Panc1 (cell line): ENCODE results near the gene GTF3A.

Experiments
- POLR2AphosphoS5 ChIP-seq: IDR thresholded peaks from 2 replicates; pipeline ENCODE4 v1.6.1; 2012; ENCODE audit warnings: mild to moderate bottlenecking, low read depth, low read length, moderate library complexity
- SIN3A ChIP-seq: IDR thresholded peaks from 2 replicates; pipeline ENCODE4 v1.6.1; 2012; ENCODE audit warnings: low read depth, mild to moderate bottlenecking, low read length, moderate library complexity, borderline replicate concordance; ENCODE audit not compliant: insufficient read depth
- TCF7L2 ChIP-seq: IDR thresholded peaks from 2 replicates; pipeline ENCODE4 v1.6.1; 2011; ENCODE audit warnings: mild to moderate bottlenecking, low read depth, low read length, inconsistent platforms
- TF ChIP-seq, protein P1 (sequence below): fragments of 450-650 bp; IDR thresholded peaks from 2 replicates; pipeline ENCODE4 v1.5.1; 2017; ENCODE audit warnings: mild to moderate bottlenecking
- TF ChIP-seq, protein P2 (sequence below), 2 experiments: IDR thresholded peaks; 2 replicates each; pipeline ENCODE4 v1.6.1; 2011 to 2012; ENCODE audit warnings: low read depth in 2 of 2, control low read depth in 1 of 2, low read length in 1 of 2, mild to moderate bottlenecking in 1 of 2, moderate library complexity in 1 of 2; ENCODE audit not compliant: insufficient read depth in 1 of 2

DNA sequence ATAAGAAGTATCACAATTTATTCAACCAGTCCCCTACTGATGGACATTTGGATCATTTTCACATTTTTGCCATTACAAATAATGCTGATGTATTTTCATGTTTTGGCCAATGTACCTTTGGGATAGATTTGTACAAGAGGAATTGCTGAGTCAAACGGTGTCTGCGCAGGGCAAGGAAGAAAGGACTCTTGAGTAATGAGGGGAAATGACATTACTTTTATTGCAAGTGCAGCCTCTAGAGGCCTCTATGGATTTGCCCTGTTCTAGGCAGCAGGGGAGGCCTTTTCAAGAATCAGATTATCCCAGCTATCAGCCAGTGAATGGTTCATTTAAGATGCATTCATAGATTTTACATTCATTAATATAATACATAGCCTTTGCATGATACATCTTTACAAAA lies 32.9 kb upstream of the GTF3A start:
- TF ChIP-seq, protein P1, sequence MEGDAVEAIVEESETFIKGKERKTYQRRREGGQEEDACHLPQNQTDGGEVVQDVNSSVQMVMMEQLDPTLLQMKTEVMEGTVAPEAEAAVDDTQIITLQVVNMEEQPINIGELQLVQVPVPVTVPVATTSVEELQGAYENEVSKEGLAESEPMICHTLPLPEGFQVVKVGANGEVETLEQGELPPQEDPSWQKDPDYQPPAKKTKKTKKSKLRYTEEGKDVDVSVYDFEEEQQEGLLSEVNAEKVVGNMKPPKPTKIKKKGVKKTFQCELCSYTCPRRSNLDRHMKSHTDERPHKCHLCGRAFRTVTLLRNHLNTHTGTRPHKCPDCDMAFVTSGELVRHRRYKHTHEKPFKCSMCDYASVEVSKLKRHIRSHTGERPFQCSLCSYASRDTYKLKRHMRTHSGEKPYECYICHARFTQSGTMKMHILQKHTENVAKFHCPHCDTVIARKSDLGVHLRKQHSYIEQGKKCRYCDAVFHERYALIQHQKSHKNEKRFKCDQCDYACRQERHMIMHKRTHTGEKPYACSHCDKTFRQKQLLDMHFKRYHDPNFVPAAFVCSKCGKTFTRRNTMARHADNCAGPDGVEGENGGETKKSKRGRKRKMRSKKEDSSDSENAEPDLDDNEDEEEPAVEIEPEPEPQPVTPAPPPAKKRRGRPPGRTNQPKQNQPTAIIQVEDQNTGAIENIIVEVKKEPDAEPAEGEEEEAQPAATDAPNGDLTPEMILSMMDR = no peak
- TF ChIP-seq POLR2AphosphoS5 (no peak), SIN3A (no peak), TCF7L2 (no peak)
- TF ChIP-seq, protein P2, sequence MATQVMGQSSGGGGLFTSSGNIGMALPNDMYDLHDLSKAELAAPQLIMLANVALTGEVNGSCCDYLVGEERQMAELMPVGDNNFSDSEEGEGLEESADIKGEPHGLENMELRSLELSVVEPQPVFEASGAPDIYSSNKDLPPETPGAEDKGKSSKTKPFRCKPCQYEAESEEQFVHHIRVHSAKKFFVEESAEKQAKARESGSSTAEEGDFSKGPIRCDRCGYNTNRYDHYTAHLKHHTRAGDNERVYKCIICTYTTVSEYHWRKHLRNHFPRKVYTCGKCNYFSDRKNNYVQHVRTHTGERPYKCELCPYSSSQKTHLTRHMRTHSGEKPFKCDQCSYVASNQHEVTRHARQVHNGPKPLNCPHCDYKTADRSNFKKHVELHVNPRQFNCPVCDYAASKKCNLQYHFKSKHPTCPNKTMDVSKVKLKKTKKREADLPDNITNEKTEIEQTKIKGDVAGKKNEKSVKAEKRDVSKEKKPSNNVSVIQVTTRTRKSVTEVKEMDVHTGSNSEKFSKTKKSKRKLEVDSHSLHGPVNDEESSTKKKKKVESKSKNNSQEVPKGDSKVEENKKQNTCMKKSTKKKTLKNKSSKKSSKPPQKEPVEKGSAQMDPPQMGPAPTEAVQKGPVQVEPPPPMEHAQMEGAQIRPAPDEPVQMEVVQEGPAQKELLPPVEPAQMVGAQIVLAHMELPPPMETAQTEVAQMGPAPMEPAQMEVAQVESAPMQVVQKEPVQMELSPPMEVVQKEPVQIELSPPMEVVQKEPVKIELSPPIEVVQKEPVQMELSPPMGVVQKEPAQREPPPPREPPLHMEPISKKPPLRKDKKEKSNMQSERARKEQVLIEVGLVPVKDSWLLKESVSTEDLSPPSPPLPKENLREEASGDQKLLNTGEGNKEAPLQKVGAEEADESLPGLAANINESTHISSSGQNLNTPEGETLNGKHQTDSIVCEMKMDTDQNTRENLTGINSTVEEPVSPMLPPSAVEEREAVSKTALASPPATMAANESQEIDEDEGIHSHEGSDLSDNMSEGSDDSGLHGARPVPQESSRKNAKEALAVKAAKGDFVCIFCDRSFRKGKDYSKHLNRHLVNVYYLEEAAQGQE (IDR thresholded peaks at IDR 0.05; ENCODE audit: insufficient read depth in 1 of 2, low read depth in 2 of 2, low read length in 1 of 2) = no peak
